GM18526 (cell line): ENCODE data around the gene SPRR2E.

Source experiments
- POLR2A ChIP-seq: IDR thresholded peaks from 3 replicates; pipeline ENCODE4 v1.6.1; 2011; ENCODE audit not compliant: insufficient read length; ENCODE audit errors: extremely low read depth

SPRR2E gene

DNA sequence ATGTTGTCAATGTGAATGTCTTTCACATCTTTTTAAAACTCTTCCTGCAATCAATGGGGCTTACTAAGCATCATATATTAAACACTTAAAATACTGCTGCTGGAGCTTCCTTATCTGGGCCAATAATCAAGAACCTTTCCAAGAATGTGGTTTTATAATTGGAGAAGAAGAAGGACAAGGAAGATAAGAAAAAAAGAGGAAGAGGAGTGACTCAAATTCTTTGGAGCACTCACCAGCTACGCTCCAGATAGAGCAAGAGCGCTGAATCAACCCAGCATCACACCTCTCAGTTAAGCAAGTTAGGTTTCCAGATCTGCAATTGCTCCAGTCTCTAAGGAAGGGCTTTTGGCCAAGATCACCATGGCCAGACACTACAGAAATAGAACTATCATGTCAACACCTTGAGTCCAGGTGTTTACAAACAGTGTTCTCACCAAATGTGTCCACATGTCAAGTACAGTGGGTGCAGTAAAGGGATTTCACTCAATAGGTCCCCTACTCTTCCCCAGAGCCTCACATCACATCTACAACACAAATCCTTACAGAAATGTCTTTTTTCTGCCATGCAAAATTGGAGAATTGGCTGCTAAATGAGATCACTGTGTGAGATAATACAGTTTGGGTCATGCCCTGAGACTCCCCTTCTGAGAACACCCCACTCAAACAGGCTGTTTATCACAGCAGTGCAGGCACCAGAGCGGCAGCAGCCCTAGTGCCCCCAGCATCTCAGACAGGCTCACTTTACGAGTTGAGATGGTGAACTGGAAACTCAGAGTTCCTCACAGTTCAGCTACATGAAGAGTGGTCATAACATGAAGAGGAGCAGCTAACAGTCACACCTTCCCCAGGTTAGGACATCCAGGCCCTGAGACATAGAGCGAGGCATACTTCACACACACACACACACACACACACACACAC, 21.3 kb downstream of the SPRR2E start:
- TF ChIP-seq POLR2A: no peak

DNA sequence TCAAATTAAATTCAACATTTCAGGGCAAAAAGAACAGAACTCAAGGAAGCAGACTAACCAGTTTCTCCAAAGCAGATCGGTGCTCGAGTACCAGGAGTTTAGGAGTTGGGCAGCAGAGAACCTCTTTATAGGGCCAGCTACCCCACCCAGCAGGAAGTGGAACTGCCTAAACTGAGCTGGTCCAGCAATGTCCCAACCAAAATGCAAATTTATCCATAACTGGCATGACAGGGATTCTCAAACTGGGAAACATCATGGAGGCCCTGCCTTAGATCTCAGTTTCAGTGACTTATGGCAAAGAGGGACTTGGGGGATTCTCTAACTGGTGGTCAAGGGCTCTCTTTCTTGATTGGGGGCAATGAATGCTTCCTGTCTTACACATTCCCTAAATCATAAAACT, 22.8 kb downstream of the SPRR2E start, which contains the start of gene SPRR2B:
Gene SPRR2B, minus strand, starts transcription at position 101 of the 400 bp plus-strand sequence. CDS start 772 bp downstream, outside the sequence.
- TF ChIP-seq POLR2A: no peak

DNA sequence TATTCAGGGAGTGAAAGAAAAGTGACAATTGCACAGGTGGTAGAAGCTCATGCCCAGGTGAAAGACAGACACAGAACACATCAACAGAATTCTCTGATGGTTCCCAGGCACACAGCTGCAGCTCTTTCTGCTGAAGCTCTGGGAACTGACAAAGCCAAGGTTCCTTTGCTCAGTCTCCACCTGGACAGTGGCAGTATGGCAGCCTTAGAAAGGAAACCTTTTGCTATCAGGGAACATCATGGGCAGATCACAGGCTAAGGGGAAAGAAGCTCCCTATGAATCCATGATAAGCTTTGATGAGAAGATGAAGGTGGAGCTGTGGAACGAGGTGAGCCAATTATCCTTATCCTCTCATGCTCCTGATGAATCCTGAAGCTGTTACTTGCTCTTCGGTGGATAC, 24.1 kb downstream of the SPRR2E start:
- no peak for TF ChIP-seq POLR2A

DNA sequence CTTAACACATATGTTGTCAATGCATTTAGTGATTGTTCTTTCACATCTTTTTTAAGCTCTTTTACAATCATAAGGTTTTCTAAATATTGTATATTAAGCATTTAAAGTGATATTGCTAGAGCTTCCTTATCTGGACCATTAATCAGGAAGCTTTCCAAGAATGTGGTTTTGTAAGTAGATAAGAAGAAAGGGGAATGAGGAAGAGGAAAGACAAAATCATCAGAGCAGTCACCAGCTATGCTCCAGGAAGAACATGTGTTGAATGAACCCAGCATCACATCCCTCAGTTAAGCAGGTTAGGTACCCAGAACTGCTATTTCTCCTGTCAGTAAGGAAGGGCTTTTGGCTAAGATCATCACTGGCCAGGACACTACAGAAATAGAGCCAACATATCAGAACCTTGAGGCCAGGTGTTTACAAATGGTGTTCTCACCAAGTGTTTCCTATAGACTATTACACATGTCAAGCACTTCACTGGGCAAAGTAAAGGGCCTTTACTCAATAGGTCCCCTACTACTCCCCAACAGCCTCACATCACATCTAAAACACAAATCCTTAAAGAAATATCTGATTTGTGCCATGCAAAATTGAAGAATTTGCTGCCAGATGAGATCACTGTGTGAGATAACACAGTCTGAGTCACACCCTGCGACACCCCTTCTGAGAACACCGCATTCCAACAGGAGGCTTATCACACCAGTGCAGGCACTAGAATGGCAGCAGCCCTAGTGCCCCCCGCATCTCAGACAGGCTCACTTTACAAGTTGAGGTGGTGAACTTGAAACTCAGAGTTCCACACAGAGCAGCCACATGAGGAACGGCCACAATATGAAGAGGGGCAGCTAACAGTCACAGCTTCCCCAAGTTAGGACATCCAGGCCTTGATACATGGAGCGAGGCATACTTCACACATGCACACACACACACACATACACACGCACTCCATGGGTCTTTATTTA, 35.2 kb downstream of the SPRR2E start:
- TF ChIP-seq POLR2A: no peak

DNA sequence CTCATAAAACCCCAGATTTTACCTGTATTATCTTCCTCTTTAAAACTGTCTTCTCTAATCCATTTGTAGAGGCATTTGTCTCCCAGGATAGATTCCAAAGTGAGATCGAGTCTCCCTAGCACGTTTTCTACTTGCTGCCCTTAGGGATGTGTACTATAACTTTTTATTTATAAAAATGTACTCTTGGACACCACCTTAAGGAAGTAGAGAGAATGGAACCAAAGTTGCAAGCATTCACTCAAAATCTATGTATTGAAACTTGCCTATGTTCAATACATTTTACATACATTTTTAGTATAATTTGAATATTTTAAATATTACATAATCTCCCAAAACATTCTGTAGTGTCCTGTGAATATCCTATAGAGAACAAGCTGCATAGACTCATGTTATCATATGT, 36.2 kb downstream of the SPRR2E start:
- TF ChIP-seq POLR2A: no peak

DNA sequence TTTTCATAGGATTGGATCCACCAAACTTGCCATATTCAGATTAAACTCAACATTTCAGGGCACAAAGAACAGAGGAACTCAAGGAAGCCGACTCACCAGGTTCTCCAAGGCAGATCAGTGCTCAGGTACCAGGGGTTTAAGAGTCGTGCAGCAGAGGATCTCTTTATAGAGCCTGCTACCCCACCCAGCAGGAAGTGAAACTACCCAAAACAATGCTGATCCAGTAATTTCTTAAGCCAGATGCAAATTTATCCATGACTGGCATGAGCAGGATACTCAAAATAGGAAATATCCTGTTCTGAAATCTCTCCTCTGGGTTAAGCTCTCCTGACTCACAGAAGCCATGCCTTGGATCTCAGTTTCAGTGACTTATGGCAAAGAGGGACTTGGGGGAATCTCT, 37.0 kb downstream of the SPRR2E start, which contains the start of gene SPRR2A:
Gene SPRR2A, minus strand, starts transcription at position 138 of the 400 bp plus-strand sequence. CDS start 777 bp downstream, outside the sequence.
- no peak for TF ChIP-seq POLR2A

DNA sequence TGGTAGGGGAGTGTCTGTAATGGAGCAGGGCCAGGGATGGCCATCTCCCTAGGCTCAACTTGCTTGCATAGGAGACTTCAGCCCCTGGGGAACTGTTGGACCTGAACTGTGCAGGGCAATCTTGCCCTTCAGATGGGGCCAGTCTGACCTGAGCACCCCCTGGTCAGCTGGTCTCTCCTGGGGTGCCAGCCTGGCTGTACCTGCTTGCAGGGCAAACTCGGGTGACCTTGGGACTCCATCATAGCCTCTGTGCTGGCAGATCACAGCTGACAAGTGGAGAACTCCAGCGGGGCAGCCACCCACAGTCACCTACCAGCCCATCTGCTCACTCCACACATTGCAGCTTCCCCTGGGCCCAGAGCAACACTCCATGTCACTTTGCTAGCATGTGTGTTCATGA, 45.1 kb downstream of the SPRR2E start:
- TF ChIP-seq POLR2A: no peak
